GM15510 (cell line): ENCODE measurements around the gene DUSP10.

Experiments used
- POLR2A ChIP-seq: IDR thresholded peaks from 3 replicates; pipeline ENCODE4 v1.6.1; 2011; ENCODE audit warnings: borderline replicate concordance; ENCODE audit not compliant: insufficient read length; ENCODE audit errors: extremely low read depth

Gene DUSP10

GRCh38 chr1:221714227-221715152, 27.4 kb downstream of the DUSP10 start:
- TF ChIP-seq POLR2A = no peak

- peak; percentile 14 for TF ChIP-seq POLR2A
Observed at GRCh38 chr1:221712776-221713431, 29.0 kb downstream of the DUSP10 start.

- no peak for TF ChIP-seq POLR2A
Observed at GRCh38 chr1:221712198-221712684, 29.6 kb downstream of the DUSP10 start.

- TF ChIP-seq POLR2A = no peak
Observed at GRCh38 chr1:221711656-221712055, 30.2 kb downstream of the DUSP10 start.

GRCh38 chr1:221711063-221711577, 30.8 kb downstream of the DUSP10 start:
- no peak for TF ChIP-seq POLR2A

GRCh38 chr1:221709854-221710253, 32.0 kb downstream of the DUSP10 start:
- no peak for TF ChIP-seq POLR2A

- TF ChIP-seq POLR2A = peak; percentile 22
Observed at GRCh38 chr1:221708987-221709386, 32.9 kb downstream of the DUSP10 start.

- TF ChIP-seq POLR2A = no peak
Observed at GRCh38 chr1:221708076-221708571, 33.8 kb downstream of the DUSP10 start.

GRCh38 chr1:221706876-221707582, 34.9 kb downstream of the DUSP10 start:
- TF ChIP-seq POLR2A = no peak

- TF ChIP-seq POLR2A = no peak
Observed at GRCh38 chr1:221706191-221706590, 35.7 kb downstream of the DUSP10 start.

GRCh38 chr1:221704306-221704705, 37.6 kb downstream of the DUSP10 start:
- TF ChIP-seq POLR2A = no peak

GRCh38 chr1:221701570-221702186, 40.2 kb downstream of the DUSP10 start:
- no peak for TF ChIP-seq POLR2A

- TF ChIP-seq POLR2A = no peak
Observed at GRCh38 chr1:221700948-221701347, 40.9 kb downstream of the DUSP10 start.

GRCh38 chr1:221700536-221700935, 41.4 kb downstream of the DUSP10 start:
- TF ChIP-seq POLR2A = no peak
